BJ (cell line): Measurements from ENCODE around the gene IGFL1. TPM values are rescaled to one million over a fixed set of nuclear protein-coding genes. Genes with fewer than 3 reads are reported as not detected.
"Not testable (repeated sequence)": the region's sequence is repeated elsewhere in the genome, so short reads cannot be mapped to it uniquely, and the experiment has no call there.

Experiments used
- CTCF ChIA-PET: fragments of 350-600 bp; formaldehyde crosslinking; extraction: SDS; loops from one replicate; lab custom pipeline; 2021; ENCODE audit warnings: antibody characterized with exemption, inconsistent platforms; lab: Yijun Ruan, JAX
- POLR2A ChIA-PET: fragments of 300-600 bp; sonication (Branson Sonifier 250); formaldehyde crosslinking; extraction: SDS; loops from one replicate; lab custom pipeline; 2021; ENCODE audit warnings: antibody characterized with exemption; lab: Charles Lee
- DNase-seq: peaks from one replicate; pipeline ENCODE4 v3.0.0-alpha.2; 2011; ENCODE audit warnings: low read depth
- H3K27me3 ChIP-seq: 2 replicates; pipeline ENCODE4 v1.6.0; 2011; ENCODE audit warnings: low read length; ENCODE audit not compliant: control insufficient read depth, insufficient read depth
- H3K36me3 ChIP-seq: 2 replicates; pipeline ENCODE4 v1.5.1; 2011; ENCODE audit warnings: low read length; ENCODE audit not compliant: control insufficient read depth, insufficient read depth
- H3K4me3 ChIP-seq: 2 replicates; pipeline ENCODE4 v1.5.1; 2011; ENCODE audit warnings: low read depth, mild to moderate bottlenecking, control low read depth, low read length
- CTCF ChIP-seq: IDR thresholded peaks from 2 replicates; pipeline ENCODE4 v1.5.1; 2011; ENCODE audit warnings: low read depth, mild to moderate bottlenecking, control low read depth, inconsistent platforms, low read length, moderate library complexity; ENCODE audit not compliant: insufficient read depth
- polyA plus RNA-seq: library from polyadenylated mRNA; depleted of rRNA; stranded (reverse); fragments of >200 nt; gene quantifications from 2 replicates; pipeline ENCODE4 v1.2.3, GENCODE V29; 2011

IGFL1 gene
- polyA plus RNA-seq, 1 experiment: not detected

- Histone ChIP-seq H3K36me3 (no peaks in the 10 kb centered on the region), H3K4me3 (no peak overlapping the region), H3K27me3 (peaks cover 8% of the 10 kb centered on the region)
- no peak for TF ChIP-seq CTCF
- CTCF ChIA-PET: interaction anchor here (1.0 to 1.9 kb wide), 2 partner anchors 22 to 23 kb away, joined by 5 read pairs; no protein-coding TSS in a partner anchor
- DNase-seq: no peak
- POLR2A ChIA-PET: no interaction called here
Measured at GRCh38 chr19:46211201-46211881, 18.2 kb upstream of the IGFL1 start.

- H3K4me3 ChIP-seq, H3K36me3 ChIP-seq, H3K27me3 ChIP-seq, POLR2A ChIA-PET, DNase-seq, CTCF ChIA-PET: not testable (repeated sequence)
Measured at GRCh38 chr19:46212592-46212991, 16.9 kb upstream of the IGFL1 start.

GRCh38 chr19:46213156-46213555, 16.4 kb upstream of the IGFL1 start:
- CTCF ChIA-PET: no interaction called here
- TF ChIP-seq CTCF: no peak
- DNase-seq: no peak
- H3K27me3 ChIP-seq: peaks cover 7% of the 10 kb centered on the region
- H3K4me3 ChIP-seq: no peak overlapping the region
- POLR2A ChIA-PET: no interaction called here
- no peaks in the 10 kb centered on the region for H3K36me3 ChIP-seq

GRCh38 chr19:46213806-46214205, 15.7 kb upstream of the IGFL1 start:
- ChIA-PET CTCF (no interaction called here), POLR2A (no interaction called here)
- Histone ChIP-seq H3K27me3 (peaks cover 7% of the 10 kb centered on the region), H3K36me3 (no peaks in the 10 kb centered on the region), H3K4me3 (no peak overlapping the region)
- TF ChIP-seq CTCF: no peak
- no peak for DNase-seq

- Histone ChIP-seq H3K27me3 (peaks cover 5% of the 10 kb centered on the region), H3K4me3 (no peak overlapping the region), H3K36me3 (no peaks in the 10 kb centered on the region)
- DNase-seq: no peak
- ChIA-PET CTCF (no interaction called here), POLR2A (no interaction called here)
- no peak for TF ChIP-seq CTCF
Measured at GRCh38 chr19:46216612-46217011, 12.9 kb upstream of the IGFL1 start.

- Histone ChIP-seq H3K36me3 (no peaks in the 10 kb centered on the region), H3K4me3 (no peak overlapping the region), H3K27me3 (peaks cover 3% of the 10 kb centered on the region)
- ChIA-PET POLR2A (no interaction called here), CTCF (interaction anchor here (1.4 kb wide), 1 partner anchor 28 kb away, joined by 4 read pairs; no protein-coding TSS in a partner anchor)
- TF ChIP-seq CTCF: no peak
- no peak for DNase-seq
Measured at GRCh38 chr19:46217476-46217875, 12.1 kb upstream of the IGFL1 start.
